GM19463 (cell line): Measurements from ENCODE around the gene TMEM260.
"Not testable (repeated sequence)": the region's sequence is repeated elsewhere in the genome, so short reads cannot be mapped to it uniquely, and the experiment has no call there.

Source experiments
- ATAC-seq: cut with Tn5 transposase; IDR thresholded peaks from one replicate; pipeline ENCODE4 v1.9.1; 2021; ENCODE audit warnings: mild to moderate bottlenecking, moderate library complexity; ENCODE audit not compliant: unreplicated experiment

Gene TMEM260

DNA sequence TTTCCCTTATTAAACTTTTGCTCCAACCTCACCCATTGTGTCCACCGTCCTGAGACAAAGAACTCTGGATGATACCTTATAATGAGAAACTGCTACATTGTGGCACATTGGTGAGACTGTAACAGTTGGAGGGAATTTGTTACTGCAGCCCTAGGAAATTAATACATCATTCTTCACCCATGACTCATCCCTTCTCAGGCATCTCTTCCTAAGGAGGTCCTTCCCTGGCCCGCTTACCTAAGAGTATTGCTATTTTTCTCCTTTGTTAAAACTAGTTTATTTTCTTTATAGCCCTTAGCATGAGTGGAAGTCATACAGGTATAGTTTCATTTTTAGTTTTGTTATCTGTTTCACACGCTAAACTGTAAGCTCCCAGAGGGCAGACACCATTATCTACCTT is 87.1 kb downstream of the TMEM260 start:
- ATAC-seq, result no peak

GRCh38 chr14:56667290-56667689 is 87.7 kb downstream of the TMEM260 start:
- not testable (repeated sequence) for ATAC-seq

DNA sequence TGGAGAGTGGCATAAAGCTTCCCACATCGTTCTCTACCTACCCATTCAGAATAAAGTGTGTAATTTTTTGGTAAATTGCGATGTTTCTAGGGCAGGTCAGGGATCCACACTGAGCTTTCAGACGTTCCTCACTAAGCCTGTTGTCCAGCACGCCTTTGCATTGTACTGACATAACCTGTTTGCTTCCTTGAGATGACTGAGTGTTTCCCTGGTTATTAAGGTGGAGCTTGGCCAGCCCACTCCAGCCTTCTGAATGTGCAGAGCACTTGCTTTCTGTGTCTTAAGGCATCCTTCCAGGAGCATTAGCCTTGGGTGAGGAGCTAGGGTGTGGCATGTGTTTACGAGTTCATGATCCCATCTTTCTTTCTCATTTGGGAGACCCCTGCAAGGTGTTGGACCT is 96.4 kb downstream of the TMEM260 start:
- no peak for ATAC-seq

GRCh38 chr14:56678838-56679237 is 99.2 kb downstream of the TMEM260 start:
- no peak for ATAC-seq

DNA sequence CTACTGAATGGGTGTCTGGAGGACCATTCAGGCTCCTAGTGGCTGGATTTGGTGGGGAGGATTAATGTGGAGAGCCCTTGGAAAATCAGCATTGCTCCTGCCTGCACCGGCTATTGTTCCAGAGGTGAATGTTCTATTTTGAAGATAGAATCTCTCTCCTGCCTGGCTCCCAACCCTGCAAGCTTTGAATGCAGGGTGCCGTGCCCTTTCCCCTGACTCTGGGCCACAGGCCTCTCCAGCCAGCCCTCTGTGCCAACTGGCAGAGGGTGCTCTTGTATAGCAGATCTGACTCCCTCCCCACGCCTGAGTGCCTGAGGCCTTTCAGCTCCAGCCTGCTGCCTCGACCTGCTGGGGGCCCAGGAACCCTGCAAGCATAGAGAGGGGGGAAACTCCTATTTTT is 106.8 kb downstream of the TMEM260 start:
- no peak for ATAC-seq

GRCh38 chr14:56687123-56687522 is 107.5 kb downstream of the TMEM260 start:
- no peak for ATAC-seq

- ATAC-seq, result no peak
These were observed 115.0 kb downstream of the TMEM260 start for GRCh38 chr14:56694609-56695008.

DNA sequence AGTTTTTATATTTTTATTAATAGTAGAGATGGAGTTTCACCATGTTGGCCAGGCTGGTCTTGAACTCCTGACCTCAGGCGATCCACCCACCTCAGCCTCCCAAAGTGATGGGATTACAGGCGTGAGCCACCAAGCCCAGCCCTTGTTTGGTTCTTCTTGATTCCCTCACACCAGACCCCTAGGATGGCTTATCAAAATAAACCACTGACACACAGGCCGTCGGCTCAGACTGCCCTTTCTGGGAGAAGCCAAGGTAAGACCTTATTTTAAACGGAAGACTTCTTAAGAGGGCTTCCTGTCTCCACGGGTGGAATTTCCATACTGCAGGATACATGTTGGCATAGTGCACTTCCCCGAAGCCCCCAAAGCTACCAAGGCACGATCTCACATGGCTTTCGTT is 115.6 kb downstream of the TMEM260 start:
- ATAC-seq, result not testable (repeated sequence)
